NOMO-1 (cell line): ENCODE data around the gene SCGB3A2.
"Not testable (repeated sequence)": the region's sequence is repeated elsewhere in the genome, so short reads cannot be mapped to it uniquely, and the experiment has no call there.

Experiments used
- DNase-seq, 2 experiments: peaks; one replicate each; lab custom pipeline; 2025; ENCODE audit not compliant: unreplicated experiment in 2 of 2; lab: John Stamatoyannopoulos, UW

The SCGB3A2 gene

DNA sequence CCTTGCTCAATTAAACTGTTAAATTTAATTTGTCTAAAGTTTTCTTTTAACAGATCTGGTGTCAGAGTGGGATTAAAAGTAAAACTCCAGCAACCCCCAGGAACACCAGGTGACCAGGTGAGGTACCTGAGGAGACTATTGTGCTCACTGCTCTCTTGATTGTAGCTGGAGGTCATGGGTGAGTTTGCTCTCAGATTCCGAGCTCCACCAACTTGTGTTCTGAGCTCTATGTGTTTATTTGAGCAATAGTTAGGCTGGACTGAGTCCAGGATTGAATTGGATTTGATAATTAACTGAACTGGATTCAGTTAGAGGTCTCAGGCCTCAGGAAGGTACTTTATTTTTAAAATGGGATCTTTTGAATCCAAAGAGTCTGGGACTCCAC lies 17.9 kb upstream of the SCGB3A2 start:
- DNase-seq: no peak

DNA sequence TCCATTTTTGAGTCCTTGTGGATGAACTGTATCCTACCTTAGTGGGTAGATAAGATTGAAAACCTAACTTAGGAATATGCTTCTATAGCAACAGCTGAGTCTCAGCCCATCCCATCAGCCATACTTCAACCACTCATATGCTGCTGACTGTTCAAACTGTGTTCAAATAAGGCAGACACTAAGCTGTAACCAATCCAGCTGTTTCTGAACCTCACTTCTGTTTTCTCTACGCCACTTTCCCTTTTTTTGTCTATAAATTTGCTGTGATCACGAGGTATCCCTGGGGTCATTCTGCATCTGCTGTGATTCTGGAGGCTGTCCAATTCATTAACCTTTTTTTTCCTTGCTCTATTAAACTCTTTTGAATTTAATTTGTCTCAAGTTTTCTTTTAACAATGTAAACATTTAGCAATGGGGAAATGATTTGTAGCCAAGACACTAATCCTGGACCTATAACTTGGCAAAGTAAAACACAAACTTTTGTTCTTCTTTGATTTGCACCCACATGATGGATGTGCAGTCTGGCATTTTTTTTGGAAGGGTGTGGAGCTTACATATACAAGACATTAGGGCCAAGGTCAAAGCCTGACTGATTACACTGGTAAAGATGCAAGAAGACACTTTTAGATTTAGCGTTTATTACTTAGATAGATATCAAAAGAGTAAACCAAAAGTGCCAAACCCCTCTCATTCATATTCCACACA lies 14.9 kb upstream of the SCGB3A2 start:
- DNase-seq: no peak

- no peak for DNase-seq
These were observed 9.4 kb upstream of the SCGB3A2 start for GRCh38 chr5:147869112-147869511.

DNA sequence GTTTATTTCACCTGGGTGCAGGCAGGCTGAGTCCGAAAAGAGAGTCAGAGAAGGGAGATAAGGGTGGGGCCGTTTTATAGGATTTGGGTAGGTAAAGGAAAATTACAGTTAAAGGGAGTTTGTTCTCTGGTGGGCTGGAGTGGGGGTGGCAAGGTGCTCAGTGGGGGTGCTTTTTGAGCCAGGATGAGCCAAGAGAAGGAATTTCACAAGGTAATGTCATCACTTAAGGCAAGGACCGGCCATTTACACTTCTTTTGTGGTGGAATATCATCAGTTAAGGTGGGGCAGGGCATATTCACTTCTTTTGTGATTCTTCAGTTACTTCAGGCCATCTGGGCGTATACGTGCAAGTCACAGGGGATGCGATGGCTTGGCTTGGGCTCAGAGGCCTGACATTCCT lies 8.6 kb upstream of the SCGB3A2 start:
- not testable (repeated sequence) for DNase-seq

- DNase-seq: not testable (repeated sequence)
These were observed 6.4 kb upstream of the SCGB3A2 start for GRCh38 chr5:147871980-147872549.

DNA sequence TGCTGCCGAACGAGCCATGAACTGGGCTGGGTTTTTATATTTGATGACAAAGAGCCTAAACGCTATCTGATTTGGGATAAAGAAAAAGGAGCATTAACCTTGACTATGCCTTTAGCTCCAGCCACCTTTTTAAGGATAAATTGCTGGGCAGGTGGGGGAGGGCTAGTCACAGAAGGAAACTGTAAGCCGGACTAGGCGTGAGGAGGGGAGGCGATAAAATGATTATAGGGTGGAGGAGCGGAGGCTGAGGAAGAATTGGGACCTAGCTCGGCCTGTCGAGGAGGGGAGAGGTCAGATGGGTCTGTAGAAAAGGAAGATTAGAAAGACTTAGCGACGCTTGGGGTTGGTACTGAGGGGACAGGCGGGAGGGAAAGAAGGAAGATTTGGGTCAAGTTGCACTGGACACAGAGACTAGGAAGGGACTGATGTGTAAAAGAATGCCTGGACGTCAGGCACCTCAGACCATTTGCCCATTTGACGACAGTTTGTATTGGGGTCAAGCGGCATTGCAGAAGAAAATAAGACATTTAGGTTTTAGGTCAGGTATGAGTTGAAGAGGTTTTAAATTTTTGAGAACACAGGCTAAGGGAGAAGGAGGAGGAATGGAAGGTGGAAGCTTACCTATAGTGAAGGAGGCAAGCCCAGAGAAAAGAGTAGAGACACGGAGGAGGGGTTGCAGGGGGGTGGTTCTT lies 5.6 kb upstream of the SCGB3A2 start:
- DNase-seq: not testable (repeated sequence)

- not testable (repeated sequence) for DNase-seq
These were observed 4.2 kb upstream of the SCGB3A2 start for GRCh38 chr5:147874118-147874875.

DNA sequence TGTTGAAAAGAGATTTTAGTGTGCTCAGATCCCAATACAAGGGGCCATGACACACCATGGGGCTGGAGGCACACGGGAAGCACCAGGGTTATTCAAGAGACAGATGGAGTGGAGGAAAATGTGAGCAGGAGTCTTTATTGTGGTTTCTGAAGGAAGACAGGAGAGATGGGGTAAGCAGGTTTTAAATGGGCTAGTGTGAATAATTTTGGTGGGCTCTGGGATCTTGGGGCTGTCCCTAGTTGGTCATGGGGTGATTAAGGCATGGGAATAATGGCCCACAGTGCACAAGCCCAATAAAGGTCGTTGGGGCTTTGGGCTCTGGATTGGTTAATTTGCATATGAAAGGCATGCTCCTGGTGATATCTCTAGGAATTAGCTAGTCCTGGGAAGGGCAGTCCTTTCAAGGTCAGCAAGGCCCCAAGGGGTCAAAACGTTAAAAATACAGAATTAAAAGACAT lies 3.6 kb upstream of the SCGB3A2 start:
- DNase-seq: no peak

- DNase-seq: no peak
These were observed 2.4 kb upstream of the SCGB3A2 start for GRCh38 chr5:147876141-147876540.

GRCh38 chr5:147876626-147877025 lies 1.9 kb upstream of the SCGB3A2 start:
- DNase-seq: no peak

- no peak for DNase-seq
These were observed 1.3 kb downstream of the SCGB3A2 start for GRCh38 chr5:147879784-147880183.

- no peak for DNase-seq
These were observed 2.0 kb downstream of the SCGB3A2 start for GRCh38 chr5:147880487-147880886.

DNA sequence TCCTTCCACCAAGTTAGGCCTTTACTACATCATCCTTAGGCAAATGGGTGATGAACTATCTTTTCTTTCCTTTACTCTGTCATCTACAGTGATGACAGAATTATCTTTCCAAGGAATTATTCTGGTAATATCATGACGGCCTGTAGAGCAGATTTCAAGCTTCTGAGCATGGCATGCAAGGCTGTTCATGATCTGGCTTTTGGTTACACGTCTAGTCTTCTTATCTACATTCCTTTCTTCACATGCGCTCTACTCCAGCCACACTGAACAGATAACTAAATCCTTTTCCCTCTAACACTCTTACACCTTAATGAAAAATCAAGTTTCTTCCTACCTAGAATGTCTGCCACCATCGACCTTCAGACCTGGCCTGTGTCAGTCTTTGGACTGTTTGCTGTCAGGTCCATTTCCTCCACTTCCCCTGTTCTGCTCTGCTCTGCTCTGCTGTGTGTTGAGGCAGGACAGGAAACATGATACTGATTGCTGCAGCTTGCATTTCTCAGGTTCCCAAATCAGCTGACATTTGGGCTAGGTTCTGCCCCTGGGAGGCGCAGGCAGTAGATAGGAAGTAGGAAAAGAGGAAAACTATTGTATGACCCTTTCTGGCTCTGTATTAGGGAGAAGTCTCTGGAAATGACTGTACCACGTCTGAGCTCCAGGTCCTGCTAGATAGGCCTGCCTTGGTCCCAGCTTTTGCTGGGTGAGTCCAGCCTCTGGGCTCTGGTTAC lies 4.2 kb downstream of the SCGB3A2 start:
- DNase-seq: no peak

- peak; percentile 23 to 43 for DNase-seq
These were observed 8.6 kb downstream of the SCGB3A2 start for GRCh38 chr5:147887026-147887627.

DNA sequence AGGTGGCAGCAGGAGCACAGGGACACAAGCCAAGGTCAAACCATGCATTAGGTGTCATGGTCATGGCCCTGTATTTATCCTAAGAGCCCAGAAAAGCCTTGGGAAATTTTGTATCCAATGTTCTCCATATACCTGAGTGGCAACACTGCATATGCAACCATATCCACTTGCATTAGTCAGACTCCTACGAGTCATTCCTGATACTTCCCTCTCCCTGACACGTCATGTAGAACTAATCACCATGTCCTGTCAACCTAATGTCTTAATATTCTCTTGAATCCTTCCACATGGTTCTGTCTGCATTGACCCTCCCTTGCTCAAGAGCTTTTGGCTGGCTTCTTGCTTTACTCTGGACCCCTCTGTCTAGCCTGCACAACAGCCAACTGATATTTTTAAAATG lies 9.4 kb downstream of the SCGB3A2 start:
- no peak for DNase-seq

DNA sequence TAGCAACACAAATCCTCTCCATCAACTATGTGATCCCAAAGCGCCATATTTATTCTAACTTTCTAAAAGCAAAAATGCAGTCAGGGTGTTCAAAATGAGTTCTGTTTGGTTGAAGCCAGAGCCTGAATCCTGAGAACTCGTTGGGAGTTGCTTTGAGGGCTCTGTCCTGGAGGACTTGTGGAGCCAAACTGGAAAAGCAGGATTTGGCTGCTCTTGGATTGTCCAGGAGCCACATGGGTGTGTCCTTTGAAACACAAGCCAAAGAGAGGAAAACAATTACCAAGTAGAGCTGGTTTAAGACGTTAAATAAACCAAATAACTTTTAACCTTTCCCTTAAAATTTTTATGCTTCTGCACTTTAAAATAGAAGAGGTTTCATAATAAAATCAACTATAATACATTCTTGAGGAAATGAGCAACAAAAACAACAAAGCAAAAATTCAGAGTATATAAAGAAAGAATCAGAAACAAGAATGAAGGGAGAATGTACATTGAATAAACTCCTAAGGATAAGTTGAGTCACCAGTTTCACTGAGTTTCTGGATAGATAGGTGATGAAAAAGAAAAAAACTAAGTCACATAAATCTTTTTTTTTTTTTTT lies 14.3 kb downstream of the SCGB3A2 start:
- DNase-seq: no peak

GRCh38 chr5:147893820-147894219 lies 15.3 kb downstream of the SCGB3A2 start:
- no peak for DNase-seq

GRCh38 chr5:147895864-147896263 lies 17.4 kb downstream of the SCGB3A2 start:
- DNase-seq: no peak

DNA sequence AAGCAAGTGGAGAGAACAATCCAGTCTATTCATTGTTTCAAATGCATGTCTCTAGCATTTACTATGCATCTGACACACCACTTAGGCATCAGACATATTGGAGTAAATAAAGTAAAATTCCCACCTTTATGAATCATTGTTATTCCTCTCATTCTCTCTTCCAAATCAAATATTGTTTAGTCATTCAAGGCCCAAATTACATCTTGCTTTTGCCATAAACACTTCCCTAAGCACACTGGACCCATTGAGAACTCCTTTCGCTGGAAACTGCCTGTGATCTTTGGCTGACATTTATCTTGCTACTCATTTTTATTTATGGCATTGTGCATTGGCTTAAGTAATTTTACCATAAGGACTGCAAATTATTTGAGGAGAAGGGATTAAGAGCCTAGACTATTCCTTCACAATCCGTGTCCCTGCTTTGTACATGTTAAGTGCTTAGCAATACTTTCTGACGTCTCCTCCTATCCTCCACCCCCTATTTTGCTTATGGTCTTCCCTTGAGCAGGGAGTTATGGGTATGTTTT lies 20.4 kb downstream of the SCGB3A2 start:
- DNase-seq: no peak
